Breast epithelium (tissue), 4 donors: Measurements from ENCODE around the gene BBS9. TPM values are rescaled to one million over a fixed set of nuclear protein-coding genes. Genes with fewer than 3 reads are reported as not detected.

ENCODE experiments used
- DNase-seq, 2 donors: peaks; one replicate each; pipeline ENCODE4 v3.0.0-alpha.2; 2019; ENCODE audit warnings: low spot score in 2 of 2
- H3K27ac ChIP-seq, 2 donors: fragments of 200-600 bp; sonication (generic) in 1 of 2; one replicate each; pipeline ENCODE4 v1.5.1; 2016 to 2019; ENCODE audit warnings: mild to moderate bottlenecking in 1 of 2
- H3K27me3 ChIP-seq, 2 donors: fragments of 200-600 bp; sonication (generic) in 1 of 2; one replicate each; pipeline versions ENCODE4 v1.5.1 to v1.6.0; 2017 to 2019; ENCODE audit warnings: control low read depth in 1 of 2, mild to moderate bottlenecking in 1 of 2
- H3K36me3 ChIP-seq: fragments of 200-600 bp; one replicate; pipeline ENCODE4 v1.5.1; 2019
- H3K4me1 ChIP-seq, 2 donors: fragments of 200-600 bp; sonication (generic); one replicate each; pipeline ENCODE4 v1.5.1; 2016 to 2019; ENCODE audit warnings: control low read depth in 1 of 2
- H3K4me3 ChIP-seq, 3 donors: fragments of 200-600 bp; sonication (generic); 1 replicate in 2 of 3; 2 replicates in 1 of 3; pipeline ENCODE4 v1.5.1; 2016 to 2019; ENCODE audit warnings: mild to moderate bottlenecking in 3 of 3, moderate library complexity in 2 of 3
- H3K9me3 ChIP-seq, 2 donors: fragments of 200-600 bp; sonication (generic) in 1 of 2; one replicate each; pipeline ENCODE4 v1.5.1; 2016 to 2019; ENCODE audit warnings: control low read depth in 1 of 2
- CTCF ChIP-seq, 3 donors: fragments of 450-650 bp; IDR thresholded peaks; one replicate each; pipeline ENCODE4 v1.5.1; 2016 to 2017; ENCODE audit warnings: antibody characterized with exemption in 3 of 3, mild to moderate bottlenecking in 3 of 3, moderate library complexity in 3 of 3
- POLR2A ChIP-seq: fragments of 450-650 bp; IDR thresholded peaks from one replicate; pipeline ENCODE4 v1.6.1; 2016; ENCODE audit warnings: antibody characterized with exemption, mild to moderate bottlenecking, moderate library complexity
- POLR2AphosphoS5 ChIP-seq, 3 donors: sonication (generic); formaldehyde crosslinking; IDR thresholded peaks; one replicate each; pipeline ENCODE4 v1.6.1; 2017; ENCODE audit warnings: antibody characterized with exemption in 3 of 3
- intact Hi-C: fragments of 100-400 bp; cut with DNase I; formaldehyde crosslinking; loops from one replicate; pipeline ENCODE4 v1.15.1; 2023; ENCODE audit warnings: low total_unique reads
- total RNA-seq, 3 donors: library from RNA; depleted of rRNA; stranded (reverse); fragments of >200 nt; gene quantifications; one replicate each; pipeline ENCODE4 v1.1.0, GENCODE V29; 2016

BBS9 gene
- total RNA-seq, 3 donors from 2014 or later = 27.4 to 49.5 (median 43.6) TPM

GRCh38 chr7:33157311-33157710, 27.9 kb downstream of the BBS9 start:
- intact Hi-C loops = no loop called here
- DNase-seq = no peak
- peak overlapping the region; percentile 9 to 13 for H3K27ac ChIP-seq
- no peaks in the 10 kb centered on the region for H3K36me3 ChIP-seq
- TF ChIP-seq POLR2AphosphoS5 (IDR thresholded peaks at IDR 0.05) (no peak), CTCF (IDR thresholded peaks at IDR 0.05) (no peak), POLR2A (no peak)
- H3K4me1 ChIP-seq = no peaks in the 10 kb centered on the region
- H3K9me3 ChIP-seq = no peaks in the 10 kb centered on the region
- H3K4me3 ChIP-seq = no peak overlapping the region
- H3K27me3 ChIP-seq = no peaks in the 10 kb centered on the region

GRCh38 chr7:33157781-33158180, 28.4 kb downstream of the BBS9 start:
- intact Hi-C loops = no loop called here
- H3K36me3 ChIP-seq = no peaks in the 10 kb centered on the region
- H3K4me1 ChIP-seq = no peaks in the 10 kb centered on the region
- no peak for TF ChIP-seq CTCF (IDR thresholded peaks at IDR 0.05)
- no peak for TF ChIP-seq POLR2AphosphoS5 (IDR thresholded peaks at IDR 0.05)
- no peak for TF ChIP-seq POLR2A
- no peaks in the 10 kb centered on the region for H3K27me3 ChIP-seq
- no peak overlapping the region for H3K4me3 ChIP-seq
- no peak for DNase-seq
- H3K9me3 ChIP-seq = no peaks in the 10 kb centered on the region
- peak overlapping the region; percentile 9 to 13 for H3K27ac ChIP-seq

- Histone ChIP-seq H3K4me3 (no peak overlapping the region), H3K27me3 (no peaks in the 10 kb centered on the region), H3K36me3 (no peaks in the 10 kb centered on the region), H3K4me1 (no peaks in the 10 kb centered on the region), H3K27ac (no peak overlapping the region), H3K9me3 (peaks cover 0 to 10% of the 10 kb centered on the region in 2 donors)
- intact Hi-C loops = no loop called here
- no peak for DNase-seq
- TF ChIP-seq CTCF (IDR thresholded peaks at IDR 0.05) (no peak), POLR2AphosphoS5 (IDR thresholded peaks at IDR 0.05) (no peak), POLR2A (no peak)
Observed at GRCh38 chr7:33177876-33178275, 48.5 kb downstream of the BBS9 start.

- H3K9me3 ChIP-seq = no peaks in the 10 kb centered on the region
- no peak for TF ChIP-seq POLR2AphosphoS5 (IDR thresholded peaks at IDR 0.05)
- TF ChIP-seq POLR2A = no peak
- no peak for TF ChIP-seq CTCF (IDR thresholded peaks at IDR 0.05)
Observed at GRCh38 chr7:33179519-33179918, 50.2 kb downstream of the BBS9 start.

GRCh38 chr7:33183504-33183903, 54.1 kb downstream of the BBS9 start:
- Histone ChIP-seq H3K27ac (no peak overlapping the region), H3K27me3 (no peaks in the 10 kb centered on the region), H3K9me3 (no peaks in the 10 kb centered on the region), H3K36me3 (no peaks in the 10 kb centered on the region), H3K4me3 (no peak overlapping the region), H3K4me1 (no peaks in the 10 kb centered on the region)
- no peak for DNase-seq
- intact Hi-C loops = no loop called here
- TF ChIP-seq POLR2AphosphoS5 (IDR thresholded peaks at IDR 0.05) (no peak), POLR2A (no peak), CTCF (IDR thresholded peaks at IDR 0.05) (no peak)

More at GRCh38 chr7:33179519-33179918, 50.2 kb downstream of the BBS9 start:
- no peaks in the 10 kb centered on the region for H3K27me3 ChIP-seq
- intact Hi-C loops = no loop called here
- no peak overlapping the region for H3K27ac ChIP-seq
- H3K4me1 ChIP-seq = no peaks in the 10 kb centered on the region
- no peak overlapping the region for H3K4me3 ChIP-seq
- DNase-seq = no peak
- H3K36me3 ChIP-seq = no peaks in the 10 kb centered on the region
